Activated T-cell treated with anti-CD3 and anti-CD28 coated beads, Interleukin-2, amount 50 U/mL, for 24 hours (primary cell): ENCODE measurements around the gene GALNT2.

Experiments
- DNase-seq: peaks from one replicate; pipeline ENCODE4 v3.0.0-alpha.2; 2020
- H3K27ac Mint-ChIP-seq: 2 replicates; pipeline ENCODE4 v1.8.0; 2020; ENCODE audit warnings: mild to moderate bottlenecking, mixed read lengths
- H3K27me3 Mint-ChIP-seq: 2 replicates; pipeline ENCODE4 v1.8.0; 2020; ENCODE audit warnings: mixed read lengths
- H3K36me3 Mint-ChIP-seq: 2 replicates; pipeline ENCODE4 v1.8.0; 2020; ENCODE audit warnings: low read depth, mixed read lengths
- H3K4me1 Mint-ChIP-seq: 2 replicates; pipeline ENCODE4 v1.8.0; 2020; ENCODE audit warnings: low read depth, mixed read lengths
- H3K4me3 Mint-ChIP-seq: 2 replicates; pipeline ENCODE4 v1.8.0; 2020; ENCODE audit warnings: mild to moderate bottlenecking, moderate library complexity, mixed read lengths
- H3K9me3 Mint-ChIP-seq: 2 replicates; pipeline ENCODE4 v1.8.0; 2020; ENCODE audit warnings: mixed read lengths

GALNT2 gene

GRCh38 chr1:230113235-230113592, 46.2 kb downstream of the GALNT2 start:
- DNase-seq = no peak
- no peaks in the 10 kb centered on the region for H3K27me3 Mint-ChIP-seq
- peaks cover 68% of the 10 kb centered on the region for H3K36me3 Mint-ChIP-seq
- H3K9me3 Mint-ChIP-seq = no peaks in the 10 kb centered on the region
- peak overlapping the region; percentile 65 for H3K27ac Mint-ChIP-seq
- H3K4me3 Mint-ChIP-seq = no peak overlapping the region
- H3K4me1 Mint-ChIP-seq = peaks cover 88% of the 10 kb centered on the region

DNA sequence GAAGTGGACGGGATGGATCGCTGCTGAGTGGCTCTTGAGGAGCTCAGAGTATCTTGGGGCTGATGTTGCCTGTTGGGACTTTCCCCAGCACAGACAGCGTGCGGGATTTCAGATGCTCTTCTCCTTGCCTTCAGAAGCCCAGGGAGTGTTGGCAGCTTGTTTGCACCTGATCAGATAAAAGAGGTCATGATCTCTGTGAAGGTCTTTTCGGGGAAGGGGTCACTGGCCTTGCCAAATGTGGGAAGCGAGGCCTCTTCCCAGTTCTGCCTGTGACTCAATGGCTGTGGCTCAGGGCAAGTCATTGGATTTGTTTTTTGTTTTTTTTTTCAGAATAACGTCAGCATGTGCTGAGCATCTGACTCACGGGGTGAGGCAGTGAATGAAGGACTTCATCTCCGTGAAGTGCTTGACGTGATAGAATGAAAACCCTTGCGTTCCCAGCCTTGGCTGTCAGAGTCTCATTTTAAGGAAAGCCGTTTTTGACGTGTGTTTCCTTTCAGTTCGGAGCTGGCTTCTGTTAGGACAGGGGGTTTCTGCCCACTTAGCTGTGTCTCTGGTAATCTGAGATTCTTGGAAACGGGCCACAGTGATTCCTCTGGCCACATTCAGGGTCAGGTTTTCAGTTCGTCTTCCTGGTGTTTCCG, 46.7 kb downstream of the GALNT2 start:
- no peaks in the 10 kb centered on the region for H3K27me3 Mint-ChIP-seq
- H3K36me3 Mint-ChIP-seq = peaks cover 67% of the 10 kb centered on the region
- DNase-seq = no peak
- H3K9me3 Mint-ChIP-seq = no peaks in the 10 kb centered on the region
- peak overlapping the region; percentile 62 for H3K27ac Mint-ChIP-seq
- H3K4me3 Mint-ChIP-seq = no peak overlapping the region
- H3K4me1 Mint-ChIP-seq = peaks cover 84% of the 10 kb centered on the region

- Mint-ChIP-seq H3K27me3 (no peaks in the 10 kb centered on the region), H3K4me3 (no peak overlapping the region), H3K4me1 (peaks cover 80% of the 10 kb centered on the region), H3K36me3 (peaks cover 66% of the 10 kb centered on the region), H3K9me3 (no peaks in the 10 kb centered on the region), H3K27ac (no peak overlapping the region)
- no peak for DNase-seq
Measured at GRCh38 chr1:230114237-230114651, 47.2 kb downstream of the GALNT2 start.

DNA sequence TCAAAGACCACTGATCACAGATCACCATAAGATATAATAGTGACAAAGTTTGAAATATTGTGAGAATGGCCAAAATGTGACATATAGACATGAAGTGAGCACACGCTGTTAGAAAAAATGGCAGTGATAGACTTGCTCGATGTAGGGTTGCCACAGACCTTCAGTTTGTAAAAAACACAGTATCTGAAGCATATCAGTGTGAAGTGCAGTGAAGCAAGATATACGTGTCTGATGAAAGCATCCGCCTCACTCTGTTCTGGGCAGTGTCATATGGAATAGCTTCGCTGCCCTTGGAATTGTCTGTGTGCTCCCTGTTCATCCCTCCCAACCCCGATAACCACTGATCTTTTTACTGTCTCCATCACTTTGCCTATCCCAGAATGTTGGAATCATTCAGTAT, 50.7 kb downstream of the GALNT2 start:
- Mint-ChIP-seq H3K36me3 (peaks cover 86% of the 10 kb centered on the region), H3K27ac (no peak overlapping the region)

GRCh38 chr1:230119340-230119739, 52.3 kb downstream of the GALNT2 start:
- no peaks in the 10 kb centered on the region for H3K27me3 Mint-ChIP-seq
- no peak for DNase-seq
- H3K36me3 Mint-ChIP-seq = peaks cover 77% of the 10 kb centered on the region
- no peak overlapping the region for H3K27ac Mint-ChIP-seq
- H3K4me3 Mint-ChIP-seq = no peak overlapping the region
- no peaks in the 10 kb centered on the region for H3K9me3 Mint-ChIP-seq
- H3K4me1 Mint-ChIP-seq = peaks cover 72% of the 10 kb centered on the region

More for the DNA sequence above, 50.7 kb downstream of the GALNT2 start:
- Mint-ChIP-seq H3K27me3 (no peaks in the 10 kb centered on the region), H3K4me3 (no peak overlapping the region), H3K9me3 (no peaks in the 10 kb centered on the region), H3K4me1 (peaks cover 69% of the 10 kb centered on the region)
- DNase-seq = no peak

GRCh38 chr1:230120289-230120920, 53.4 kb downstream of the GALNT2 start:
- H3K27ac Mint-ChIP-seq = no peak overlapping the region
- H3K27me3 Mint-ChIP-seq = no peaks in the 10 kb centered on the region
- no peak overlapping the region for H3K4me3 Mint-ChIP-seq
- no peaks in the 10 kb centered on the region for H3K9me3 Mint-ChIP-seq
- DNase-seq = no peak
- peaks cover 77% of the 10 kb centered on the region for H3K4me1 Mint-ChIP-seq
- peaks cover 69% of the 10 kb centered on the region for H3K36me3 Mint-ChIP-seq

DNA sequence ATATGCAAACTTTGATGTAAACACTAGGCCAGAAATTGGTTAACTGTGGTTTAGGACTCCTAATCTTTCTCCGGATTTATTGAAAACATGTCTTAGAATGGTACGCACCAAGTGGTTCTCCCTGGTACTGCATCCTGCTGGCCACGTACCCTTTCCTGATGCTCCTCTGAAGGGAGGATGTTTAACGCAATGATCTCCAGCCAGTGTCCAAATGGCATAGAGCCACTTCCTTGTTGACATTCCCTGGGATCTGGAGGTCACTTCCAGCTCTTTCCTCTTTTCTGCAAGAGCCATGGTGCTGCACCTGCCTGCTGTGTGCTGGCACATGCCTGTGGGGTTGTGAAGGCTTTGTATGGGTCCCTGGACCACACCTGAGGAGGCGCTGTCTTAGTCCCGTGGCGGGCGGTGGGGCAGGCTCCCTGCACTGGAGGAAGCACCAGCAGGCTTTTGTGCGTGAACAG, 53.9 kb downstream of the GALNT2 start:
- Mint-ChIP-seq H3K9me3 (no peaks in the 10 kb centered on the region), H3K4me3 (no peak overlapping the region), H3K36me3 (peaks cover 63% of the 10 kb centered on the region), H3K27me3 (no peaks in the 10 kb centered on the region), H3K4me1 (peaks cover 78% of the 10 kb centered on the region), H3K27ac (no peak overlapping the region)
- no peak for DNase-seq

- no peak for DNase-seq
- Mint-ChIP-seq H3K27me3 (no peaks in the 10 kb centered on the region), H3K36me3 (peaks cover 55% of the 10 kb centered on the region), H3K9me3 (no peaks in the 10 kb centered on the region), H3K4me3 (no peak overlapping the region), H3K4me1 (peaks cover 81% of the 10 kb centered on the region), H3K27ac (no peak overlapping the region)
Measured at GRCh38 chr1:230121950-230122349, 54.9 kb downstream of the GALNT2 start.

DNA sequence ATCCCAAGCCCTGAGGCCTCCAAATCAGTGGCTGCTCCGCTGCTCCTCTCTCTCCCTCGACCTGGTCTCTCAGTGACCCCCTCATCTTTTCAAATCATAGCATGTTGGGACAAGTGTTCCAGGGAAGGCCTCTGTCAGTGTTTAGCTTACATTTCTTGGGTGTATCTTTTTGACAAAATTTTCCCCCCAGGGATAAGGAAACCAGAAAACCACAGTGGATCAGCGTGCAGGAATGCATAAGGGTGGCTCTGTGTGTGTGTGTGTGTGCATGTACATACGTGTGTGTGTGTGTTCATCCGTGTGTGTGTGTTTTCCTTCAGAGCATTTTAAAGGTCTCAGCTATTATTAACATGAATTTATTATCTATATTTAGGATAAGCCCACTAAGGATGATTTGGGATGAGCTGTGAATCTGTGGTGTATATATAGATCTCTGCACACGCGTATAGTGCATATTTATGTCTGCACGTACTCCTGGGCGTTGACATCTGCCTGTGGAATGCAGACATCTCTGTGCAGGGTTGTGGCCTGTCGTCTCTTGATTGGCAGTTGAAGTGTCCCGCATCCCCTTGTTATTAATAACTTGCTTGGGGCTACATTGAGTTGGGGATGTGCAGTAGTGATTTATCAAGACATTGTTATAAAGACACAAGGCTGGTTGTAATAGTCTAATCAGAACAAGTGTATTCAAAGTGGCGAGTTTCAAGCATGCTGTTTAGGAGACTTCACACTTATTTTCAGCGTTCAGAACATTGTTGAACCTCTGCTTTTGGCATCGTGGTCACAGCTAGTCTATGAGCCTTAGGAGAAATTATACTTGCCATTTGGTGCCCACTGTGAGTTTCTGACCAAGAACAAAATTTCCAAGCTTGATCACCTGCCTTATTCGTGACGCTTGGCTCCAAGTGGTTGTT, 55.6 kb downstream of the GALNT2 start:
- peaks cover 81% of the 10 kb centered on the region for H3K4me1 Mint-ChIP-seq
- H3K27ac Mint-ChIP-seq = peak overlapping the region; percentile 79
- no peak for DNase-seq
- H3K9me3 Mint-ChIP-seq = no peaks in the 10 kb centered on the region
- H3K4me3 Mint-ChIP-seq = no peak overlapping the region
- H3K36me3 Mint-ChIP-seq = peaks cover 48% of the 10 kb centered on the region
- no peaks in the 10 kb centered on the region for H3K27me3 Mint-ChIP-seq

DNA sequence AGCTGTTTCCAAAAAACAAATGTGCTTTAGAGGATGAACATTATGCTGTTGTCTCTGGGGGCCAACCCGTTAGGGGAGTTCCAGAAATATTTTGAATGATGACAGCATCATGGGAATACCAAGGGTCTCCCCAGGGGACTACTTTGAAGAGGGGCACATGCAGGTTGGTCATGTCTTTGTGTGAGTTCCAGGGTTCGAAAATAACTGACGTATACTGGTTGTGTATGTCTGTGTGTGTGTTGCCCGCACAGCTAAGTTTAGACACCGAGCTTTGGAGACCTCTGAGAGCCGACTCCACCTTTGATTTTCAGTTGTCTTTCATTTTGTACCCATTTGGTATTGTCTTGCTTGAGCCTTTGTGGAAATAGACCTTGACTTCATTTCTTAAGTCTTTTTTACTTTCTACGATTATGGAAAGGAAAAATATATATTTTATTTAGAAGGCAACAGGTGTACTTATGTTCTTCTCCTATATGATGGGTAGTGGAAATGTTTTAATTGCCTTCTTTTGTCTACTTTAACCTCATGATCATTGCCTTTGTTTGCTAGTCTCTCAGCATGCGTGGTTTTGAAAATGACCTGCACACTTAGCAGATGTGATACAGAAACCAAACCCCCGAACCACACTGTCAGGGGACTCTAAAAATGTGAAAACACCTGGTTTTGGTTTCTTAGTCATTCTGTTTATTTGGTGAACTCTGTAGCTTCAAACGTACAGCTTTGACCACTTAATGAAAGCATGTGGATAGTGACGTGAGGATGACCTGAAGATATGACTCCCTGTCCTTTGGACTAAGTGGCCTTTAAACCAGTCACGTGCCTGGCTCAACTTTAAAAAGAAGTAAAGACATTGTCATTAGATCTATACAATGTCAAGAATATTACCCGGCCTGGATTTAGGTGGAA, 56.5 kb downstream of the GALNT2 start:
- no peaks in the 10 kb centered on the region for H3K9me3 Mint-ChIP-seq
- H3K4me3 Mint-ChIP-seq = peak overlapping the region; percentile 5
- DNase-seq = no peak

DNA sequence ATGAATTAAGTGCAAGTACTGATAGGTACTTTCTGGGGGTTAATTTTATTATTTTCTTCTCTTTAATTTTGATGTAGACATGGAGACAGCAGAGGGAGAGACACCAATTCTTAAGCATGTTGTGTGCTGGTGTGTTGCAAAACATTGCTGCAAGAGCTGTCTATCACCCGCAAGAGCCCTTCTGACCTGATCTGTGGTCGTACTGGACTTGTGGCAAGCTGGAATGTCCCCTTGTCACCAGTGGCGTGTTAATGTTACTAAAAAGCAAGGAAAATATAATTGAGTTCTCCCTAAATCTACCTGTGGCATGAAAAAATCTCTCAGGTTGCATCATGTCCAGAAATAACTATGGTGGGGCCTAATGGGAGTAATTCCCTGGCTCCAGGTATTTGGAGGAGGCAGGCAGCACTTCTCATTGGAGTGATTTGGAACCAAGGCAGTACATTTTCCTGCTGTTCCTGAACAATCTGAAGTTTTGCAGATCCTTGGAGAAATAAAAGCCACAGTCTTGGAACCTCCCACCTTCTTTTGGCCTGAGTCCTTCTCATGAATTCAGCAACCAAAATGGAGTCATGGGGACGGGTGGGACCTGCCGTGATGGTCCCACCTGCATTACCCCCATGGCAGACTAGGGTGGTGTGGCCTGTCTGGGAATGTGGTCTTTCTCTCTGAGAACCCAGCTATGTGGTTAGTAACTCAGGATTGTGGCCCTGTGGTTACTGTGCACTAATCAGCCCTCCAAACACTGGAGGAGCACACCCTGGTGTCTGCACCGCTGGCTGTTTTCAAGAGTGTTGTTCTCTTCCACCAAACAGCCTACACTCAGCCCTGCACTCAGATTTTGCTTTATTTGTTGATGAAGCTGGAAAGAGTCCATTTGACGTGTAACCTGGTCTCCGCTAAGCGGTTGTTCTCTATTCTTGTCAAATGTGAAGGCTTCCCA, 57.4 kb downstream of the GALNT2 start:
- Mint-ChIP-seq H3K9me3 (no peaks in the 10 kb centered on the region), H3K27me3 (no peaks in the 10 kb centered on the region)

More for the DNA sequence above, 56.5 kb downstream of the GALNT2 start:
- no peaks in the 10 kb centered on the region for H3K27me3 Mint-ChIP-seq
- H3K27ac Mint-ChIP-seq = peak overlapping the region; percentile 79
- peaks cover 40% of the 10 kb centered on the region for H3K36me3 Mint-ChIP-seq
- H3K4me1 Mint-ChIP-seq = peaks cover 83% of the 10 kb centered on the region

DNA sequence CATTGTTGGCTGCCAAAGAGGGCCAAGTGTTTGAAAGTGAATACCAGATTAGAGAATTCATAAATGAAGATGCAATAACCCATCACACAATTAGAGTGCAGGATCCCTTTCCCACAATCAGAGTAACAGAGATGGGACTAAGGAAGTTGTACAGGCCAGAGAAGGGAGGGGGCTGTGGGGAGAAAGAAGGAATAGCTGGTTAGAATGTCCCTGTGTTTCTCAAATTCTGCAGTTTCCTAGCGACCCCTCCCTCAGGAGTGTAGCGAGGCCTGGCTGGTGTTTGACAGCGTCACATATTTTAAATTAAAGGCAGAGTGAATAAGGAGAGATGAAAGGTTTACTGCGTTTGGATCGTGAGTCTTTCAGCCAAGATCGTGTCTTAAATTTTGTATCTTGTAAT, 58.1 kb downstream of the GALNT2 start:
- H3K27me3 Mint-ChIP-seq = no peaks in the 10 kb centered on the region
- no peaks in the 10 kb centered on the region for H3K9me3 Mint-ChIP-seq
- H3K4me1 Mint-ChIP-seq = peaks cover 85% of the 10 kb centered on the region
- peak overlapping the region; percentile 79 for H3K27ac Mint-ChIP-seq
- H3K36me3 Mint-ChIP-seq = peaks cover 42% of the 10 kb centered on the region
- no peak overlapping the region for H3K4me3 Mint-ChIP-seq
- no peak for DNase-seq

More for the DNA sequence above, 57.4 kb downstream of the GALNT2 start:
- peaks cover 86% of the 10 kb centered on the region for H3K4me1 Mint-ChIP-seq
- peak overlapping the region; percentile 5 for H3K4me3 Mint-ChIP-seq
- peaks cover 41% of the 10 kb centered on the region for H3K36me3 Mint-ChIP-seq
- no peak for DNase-seq
- H3K27ac Mint-ChIP-seq = peak overlapping the region; percentile 79
